Measurements from ENCODE around the gene TSPAN18.
A peak's percentile ranks its signal among the peaks of the same experiment; 100 is the strongest.

TSPAN18 gene

GRCh38 chr11:44790211-44790610 is 63.4 kb downstream of the TSPAN18 start:
- H3K4me3 ChIP-seq (ENCODE audit: low read depth, low read length) = no peak overlapping the region
- no peaks in the 10 kb centered on the region for H3K36me3 ChIP-seq (ENCODE audit: control insufficient read depth in 2 of 2, insufficient read depth in 1 of 2, low read length in 2 of 2)
- H3K9me3 ChIP-seq (ENCODE audit: control insufficient read depth, insufficient read depth, low read depth, low read length) = no peaks in the 10 kb centered on the region
- no peaks in the 10 kb centered on the region for H3K4me1 ChIP-seq (ENCODE audit: control insufficient read depth, insufficient read depth, low read length)
- POLR2A ChIA-PET = no interaction called here
- CTCF ChIA-PET = interaction anchor here (3.3 kb wide), 1 partner anchor 14 kb away, joined by 23 read pairs; no protein-coding TSS in a partner anchor
- H3K27ac ChIP-seq (ENCODE audit: extremely low read depth, low read depth, low read length) = no peak overlapping the region
- TF ChIP-seq ZSCAN4 (tag by site-specific recombination; IDR thresholded peaks at IDR 0.05) (peak; percentile 100), ZNF26 (tag by site-specific recombination; IDR thresholded peaks at IDR 0.05) (no peak)

- H3K36me3 ChIP-seq (ENCODE audit: control insufficient read depth in 2 of 2, insufficient read depth in 1 of 2, low read length in 2 of 2) = no peaks in the 10 kb centered on the region
- H3K27ac ChIP-seq (ENCODE audit: extremely low read depth, low read depth, low read length) = no peak overlapping the region
- no peaks in the 10 kb centered on the region for H3K4me1 ChIP-seq (ENCODE audit: control insufficient read depth, insufficient read depth, low read length)
- H3K9me3 ChIP-seq (ENCODE audit: control insufficient read depth, insufficient read depth, low read depth, low read length) = no peaks in the 10 kb centered on the region
- CTCF ChIA-PET = no interaction called here
- H3K4me3 ChIP-seq (ENCODE audit: low read depth, low read length) = no peak overlapping the region
- no peak for TF ChIP-seq BCL6B (tag by site-specific recombination; IDR thresholded peaks at IDR 0.05)
- TF ChIP-seq ZNF37A (tag by site-specific recombination; IDR thresholded peaks at IDR 0.05) = no peak
- TF ChIP-seq ZNF558 (tag by site-specific recombination; IDR thresholded peaks at IDR 0.05) = no peak
- TF ChIP-seq ZNF223 (tag by site-specific recombination; IDR thresholded peaks at IDR 0.05) = no peak
- no peak for TF ChIP-seq RBAK (tag by site-specific recombination; IDR thresholded peaks at IDR 0.05)
- TF ChIP-seq ZXDB (tag by site-specific recombination; IDR thresholded peaks at IDR 0.05) = no peak
- TF ChIP-seq ZNF585B (tag by site-specific recombination; IDR thresholded peaks at IDR 0.05) = no peak
- TF ChIP-seq ZNF266 (tag by site-specific recombination; IDR thresholded peaks at IDR 0.05; ENCODE audit: low read depth) = no peak
- no peak for TF ChIP-seq KLF7 (tag by site-specific recombination; IDR thresholded peaks at IDR 0.05; ENCODE audit: borderline replicate concordance)
- no peak for TF ChIP-seq ZNF121 (tag by site-specific recombination; IDR thresholded peaks at IDR 0.05)
- TF ChIP-seq HIC1 (tag by site-specific recombination; IDR thresholded peaks at IDR 0.05) = no peak
- no peak for TF ChIP-seq IKZF3 (tag by site-specific recombination; IDR thresholded peaks at IDR 0.05)
- no peak for TF ChIP-seq ZNF133 (tag by site-specific recombination; IDR thresholded peaks at IDR 0.05)
- POLR2A ChIA-PET = no interaction called here
Observed at GRCh38 chr11:44791316-44791925, 64.7 kb downstream of the TSPAN18 start.

- no peaks in the 10 kb centered on the region for H3K9me3 ChIP-seq (ENCODE audit: control insufficient read depth, insufficient read depth, low read depth, low read length)
- no peak overlapping the region for H3K27ac ChIP-seq (ENCODE audit: extremely low read depth, low read depth, low read length)
- TF ChIP-seq ZNF114 (tag by site-specific recombination; IDR thresholded peaks at IDR 0.05) (no peak), ZXDB (tag by site-specific recombination; IDR thresholded peaks at IDR 0.05) (no peak), ZBTB7A (tag by site-specific recombination; IDR thresholded peaks at IDR 0.05; ENCODE audit: low read depth) (no peak), ZNF16 (tag by site-specific recombination; IDR thresholded peaks at IDR 0.05; ENCODE audit: low read depth) (no peak), ZNF664 (tag by site-specific recombination; IDR thresholded peaks at IDR 0.05) (no peak), SP3 (tag by site-specific recombination; IDR thresholded peaks at IDR 0.05) (no peak), ZNF211 (tag by site-specific recombination; IDR thresholded peaks at IDR 0.05; ENCODE audit: low read depth) (no peak), ZNF221 (tag by site-specific recombination; IDR thresholded peaks at IDR 0.05; ENCODE audit: borderline replicate concordance) (no peak), SP7 (tag by site-specific recombination; IDR thresholded peaks at IDR 0.05) (no peak), ZNF391 (tag by site-specific recombination; IDR thresholded peaks at IDR 0.05; ENCODE audit: borderline replicate concordance, low read depth) (no peak), ZNF302 (tag by site-specific recombination; IDR thresholded peaks at IDR 0.05; ENCODE audit: low read depth) (no peak), ZNF843 (tag by site-specific recombination; IDR thresholded peaks at IDR 0.05) (no peak)
- POLR2A ChIA-PET = no interaction called here
- H3K36me3 ChIP-seq (ENCODE audit: control insufficient read depth in 2 of 2, insufficient read depth in 1 of 2, low read length in 2 of 2) = no peaks in the 10 kb centered on the region
- H3K4me3 ChIP-seq (ENCODE audit: low read depth, low read length) = no peak overlapping the region
- CTCF ChIA-PET = interaction anchor here (0.9 kb wide), 1 partner anchor 170 kb away, joined by 3 read pairs; no protein-coding TSS in a partner anchor
- no peaks in the 10 kb centered on the region for H3K4me1 ChIP-seq (ENCODE audit: control insufficient read depth, insufficient read depth, low read length)
Observed at GRCh38 chr11:44792171-44792570, 65.4 kb downstream of the TSPAN18 start.
